Renal cortical epithelial cell (primary cell): ENCODE data around the gene KCNQ1. TPM values are rescaled to one million over a fixed set of nuclear protein-coding genes. Genes with fewer than 3 reads are reported as not detected.
"Not testable (repeated sequence)": the region's sequence is repeated elsewhere in the genome, so short reads cannot be mapped to it uniquely, and the experiment has no call there.

Experiments
- DNase-seq: peaks from one replicate; pipeline ENCODE4 v3.0.0-alpha.2; 2011; ENCODE audit warnings: low read depth
- total RNA-seq: library from RNA; depleted of rRNA; stranded (reverse); fragments of >200 nt; gene quantifications from 2 replicates; pipeline ENCODE4 v1.2.3, GENCODE V29; 2014

Gene KCNQ1
- total RNA-seq, 1 donor from 2014 or later = 1.1 TPM

GRCh38 chr11:2474059-2474901 lies 29.5 kb downstream of the KCNQ1 start:
- no peak for DNase-seq

GRCh38 chr11:2475136-2475918 lies 30.5 kb downstream of the KCNQ1 start:
- no peak for DNase-seq

GRCh38 chr11:2477254-2477653 lies 32.4 kb downstream of the KCNQ1 start:
- no peak for DNase-seq

DNA sequence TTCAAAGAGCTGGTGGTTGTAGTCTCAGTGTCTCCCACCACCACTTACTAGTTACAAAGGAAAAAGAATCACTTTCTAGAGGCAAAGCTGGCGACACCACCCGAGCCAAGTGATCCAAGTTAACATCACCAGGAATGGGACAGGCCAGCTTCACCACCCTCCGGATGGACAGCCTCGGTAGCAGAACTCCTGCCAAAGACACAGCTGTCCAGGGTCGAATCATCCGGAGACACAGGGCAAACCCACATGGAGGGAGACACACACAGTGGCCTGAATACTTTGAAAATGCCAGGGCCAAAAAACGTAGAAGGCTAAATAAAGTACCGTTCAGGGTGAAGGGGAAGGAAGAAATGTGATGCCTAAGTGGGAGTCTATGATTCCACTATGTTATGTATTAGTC lies 33.1 kb downstream of the KCNQ1 start:
- no peak for DNase-seq

DNA sequence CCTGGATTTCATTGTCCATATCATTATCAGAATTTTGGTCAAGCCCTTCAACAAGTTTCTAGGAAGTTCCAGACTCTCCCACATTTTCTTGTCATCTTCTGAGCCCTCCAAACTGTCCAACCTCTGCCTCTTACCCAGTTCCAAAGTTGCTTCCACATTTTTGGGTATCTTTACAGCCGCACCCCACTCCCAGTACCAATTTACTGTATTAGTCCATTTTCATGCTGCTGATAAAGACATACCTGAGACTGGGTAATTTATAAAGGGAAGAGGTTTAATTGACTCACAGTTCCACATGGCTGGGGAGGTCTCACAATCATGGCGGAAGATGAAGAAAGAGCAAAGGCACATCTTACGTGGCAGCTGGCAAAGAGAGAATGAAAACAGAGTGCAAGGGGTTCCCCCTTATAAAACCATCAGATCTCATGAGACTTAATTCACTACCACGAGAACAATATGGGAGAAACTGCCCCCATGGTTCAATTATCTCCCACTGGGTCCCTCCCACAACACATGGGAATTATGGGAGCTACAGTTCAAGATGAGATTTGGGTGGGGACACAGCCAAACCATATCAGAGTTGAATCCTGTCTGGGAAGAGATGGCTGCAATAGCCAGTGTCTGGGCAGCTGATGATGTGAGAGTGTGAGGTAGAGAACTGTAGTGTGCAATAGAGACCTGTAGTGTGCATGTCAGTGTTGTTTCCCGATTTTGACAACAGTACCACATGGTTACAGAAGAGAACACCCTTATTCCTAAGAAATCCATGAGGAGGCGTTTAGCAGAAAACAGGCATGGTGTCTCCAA lies 35.5 kb downstream of the KCNQ1 start:
- not testable (repeated sequence) for DNase-seq

GRCh38 chr11:2480874-2481220 lies 36.0 kb downstream of the KCNQ1 start:
- no peak for DNase-seq

DNA sequence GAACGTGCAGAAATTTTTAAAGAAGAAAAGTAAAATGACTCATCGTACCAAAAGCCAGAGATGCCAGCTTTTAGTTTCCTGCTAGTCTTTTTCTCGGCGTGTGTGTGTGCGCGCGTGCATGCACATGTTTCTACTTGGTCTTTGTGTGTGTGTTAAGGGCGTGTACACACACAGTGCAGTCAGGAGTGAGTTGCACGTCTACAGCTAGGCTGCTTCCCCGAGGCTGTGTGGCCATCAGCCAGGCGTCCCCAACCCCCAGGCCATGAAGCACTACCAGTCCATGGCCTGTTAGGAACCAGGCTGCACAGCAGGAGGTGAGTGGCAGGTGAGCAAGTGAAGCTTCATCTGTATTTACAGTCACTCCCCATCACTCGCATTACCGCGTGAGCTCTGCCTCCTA lies 36.4 kb downstream of the KCNQ1 start:
- DNase-seq = no peak

- DNase-seq = no peak
Measured at GRCh38 chr11:2482204-2482603, 37.4 kb downstream of the KCNQ1 start.

DNA sequence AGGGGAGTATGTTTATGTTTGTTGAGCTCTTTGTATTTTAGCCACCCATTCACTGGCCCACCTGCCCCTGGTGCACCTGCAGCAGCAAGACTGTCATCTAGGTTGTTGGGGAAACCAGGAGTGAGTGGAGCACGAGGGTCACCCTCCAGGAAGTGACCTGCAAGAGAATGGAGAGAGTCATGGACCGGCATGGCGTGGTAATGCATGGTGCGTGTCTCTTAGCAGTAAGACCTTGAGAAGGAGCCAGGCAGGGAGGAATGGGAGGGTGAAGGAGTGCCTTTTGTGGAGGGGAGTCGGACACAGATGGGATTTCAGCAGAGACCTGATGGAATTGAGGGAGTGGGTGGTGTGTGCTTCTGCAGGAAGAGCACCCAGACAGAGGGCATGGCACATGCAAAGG lies 37.9 kb downstream of the KCNQ1 start:
- DNase-seq = no peak

- DNase-seq = no peak
Measured at GRCh38 chr11:2483426-2483825, 38.6 kb downstream of the KCNQ1 start.

DNA sequence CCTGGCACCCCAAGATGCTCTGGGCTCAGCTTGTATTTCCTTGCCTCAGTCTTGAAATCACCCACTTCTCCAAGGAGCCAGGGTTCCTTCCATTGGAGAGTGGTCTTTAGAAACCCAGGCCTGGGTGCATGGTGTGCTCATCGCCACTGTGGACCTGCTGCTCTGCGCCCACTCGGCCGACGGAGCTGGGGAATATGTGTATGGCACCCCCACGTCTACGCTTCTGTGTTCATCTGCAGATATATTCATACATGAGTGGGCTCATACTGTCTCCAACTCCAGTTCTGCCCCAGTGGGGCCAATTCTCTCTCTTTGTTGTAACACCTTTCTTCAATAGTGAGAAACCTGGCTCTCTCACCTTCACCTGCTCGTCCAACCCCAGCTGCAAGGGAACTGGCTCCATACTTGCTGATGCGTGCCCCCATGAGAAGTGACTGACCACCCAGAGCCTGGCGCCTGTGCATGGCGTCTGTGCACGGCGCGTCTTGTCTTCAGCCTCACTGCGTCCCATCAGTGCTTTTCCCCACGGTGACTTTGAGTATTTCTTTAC lies 39.8 kb downstream of the KCNQ1 start:
- DNase-seq = no peak

DNA sequence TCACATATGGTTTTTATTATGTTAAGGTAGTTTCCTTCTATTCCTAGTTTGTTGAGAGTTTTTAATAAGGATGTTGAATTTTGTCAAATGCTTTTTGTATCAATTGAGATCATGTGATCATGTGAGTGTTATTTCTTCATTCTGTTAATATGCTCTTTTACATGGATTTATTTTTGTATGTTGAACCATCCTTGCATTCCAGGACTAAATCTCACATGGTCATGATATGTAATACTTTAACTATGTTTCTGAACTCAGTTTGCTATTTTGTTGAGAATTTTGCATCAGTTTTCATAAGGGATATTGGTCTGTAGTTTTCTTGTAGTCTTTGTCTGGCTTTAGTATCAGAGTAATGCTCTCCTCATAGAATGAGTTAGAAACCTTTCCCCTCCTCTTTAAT lies 43.2 kb downstream of the KCNQ1 start:
- no peak for DNase-seq

- DNase-seq = no peak
Measured at GRCh38 chr11:2489083-2489482, 44.3 kb downstream of the KCNQ1 start.

GRCh38 chr11:2497951-2498350 lies 53.1 kb downstream of the KCNQ1 start:
- not testable (repeated sequence) for DNase-seq

GRCh38 chr11:2498750-2499149 lies 53.9 kb downstream of the KCNQ1 start:
- no peak for DNase-seq

DNA sequence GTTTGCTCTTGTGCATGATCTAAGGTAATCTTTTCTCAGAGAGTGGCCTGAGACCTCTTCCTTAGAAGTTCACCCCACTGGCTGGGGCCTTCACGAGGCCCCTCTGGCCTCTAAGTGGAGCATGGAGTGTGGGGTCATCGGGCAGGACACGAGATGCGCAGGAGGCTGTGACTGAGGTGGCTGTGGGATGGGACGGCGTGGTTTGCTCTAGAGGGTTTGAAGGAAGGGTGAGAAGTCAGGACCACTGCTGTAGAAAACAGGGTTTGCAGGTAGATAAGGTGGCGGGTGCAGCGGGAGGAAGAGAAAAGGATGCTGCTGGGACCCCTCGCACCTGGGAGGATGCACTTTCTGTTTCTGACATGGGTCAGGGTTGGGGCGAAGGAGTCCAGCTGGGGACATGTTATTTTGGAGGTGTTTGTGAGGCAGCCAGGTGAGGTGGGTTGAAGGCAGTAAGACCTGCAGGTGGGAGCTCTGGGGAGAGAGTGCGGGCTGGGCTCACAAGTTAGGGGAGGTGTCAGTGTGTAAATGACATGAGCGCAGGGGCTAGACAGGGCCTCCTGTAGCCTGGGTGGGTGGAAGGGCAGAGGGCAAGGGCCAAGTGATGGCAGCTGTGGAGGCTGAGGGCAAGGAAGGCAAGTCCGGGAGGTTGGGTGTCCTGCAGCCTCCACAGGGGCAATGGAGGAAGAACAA lies 62.5 kb downstream of the KCNQ1 start:
- DNase-seq = no peak

DNA sequence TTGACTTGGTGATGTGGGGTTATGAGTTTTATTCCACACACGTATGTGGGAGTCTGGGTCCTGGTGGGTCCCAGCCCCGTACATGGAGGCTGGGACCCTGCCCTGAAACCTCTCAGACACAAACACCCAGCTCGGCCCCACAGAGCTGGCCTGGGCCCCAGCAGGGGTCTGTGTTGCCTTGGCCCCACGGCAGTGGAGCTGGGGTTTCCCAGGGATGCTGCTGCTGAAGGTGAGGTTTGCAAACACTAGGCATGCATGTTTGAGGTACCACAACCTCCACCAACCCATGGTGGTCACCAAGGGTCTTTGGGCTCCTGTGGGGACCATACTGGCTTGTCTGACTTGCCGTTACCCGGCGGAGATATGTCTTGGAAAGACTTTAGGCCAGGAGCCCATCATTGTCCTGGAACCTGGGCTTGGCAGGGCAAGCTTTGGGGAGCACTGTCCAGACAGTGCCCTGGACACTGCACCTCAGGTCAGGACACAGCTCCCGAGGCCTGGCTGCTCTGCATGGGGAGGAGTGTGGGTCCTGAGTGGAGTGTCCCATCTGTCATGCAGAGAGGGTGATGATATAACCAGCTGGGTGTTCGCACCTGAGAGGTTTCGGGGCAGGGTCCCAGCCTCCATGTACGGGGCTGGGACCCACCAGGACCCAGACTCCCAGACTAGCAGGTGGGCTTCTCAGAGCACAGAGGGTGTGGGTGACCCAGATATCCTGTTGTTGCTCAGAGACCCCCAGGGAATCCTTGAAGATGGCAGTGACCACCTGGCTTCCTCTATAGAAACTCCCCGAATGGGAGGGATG lies 63.3 kb downstream of the KCNQ1 start:
- DNase-seq = no peak

DNA sequence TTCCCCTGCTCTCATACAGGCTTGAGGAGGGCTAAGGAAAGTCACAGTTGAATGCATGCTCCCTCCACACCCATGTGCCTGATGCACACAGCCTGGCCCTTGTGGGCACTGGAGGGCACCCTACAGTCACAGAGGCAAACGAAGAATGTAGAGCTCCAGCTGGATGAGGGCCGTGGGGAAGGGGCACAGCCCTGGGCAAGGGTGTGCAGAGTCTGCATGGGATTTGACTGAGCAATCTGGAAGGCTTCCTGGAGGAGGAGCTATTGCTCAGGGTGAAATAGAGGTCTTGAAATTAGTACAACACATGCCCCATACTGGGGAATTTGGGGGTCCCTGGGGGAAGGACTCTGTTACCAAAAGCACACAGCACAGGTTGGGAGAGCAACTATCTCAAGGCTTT lies 64.0 kb downstream of the KCNQ1 start:
- no peak for DNase-seq

GRCh38 chr11:2509481-2510001 lies 64.7 kb downstream of the KCNQ1 start:
- DNase-seq = no peak

DNA sequence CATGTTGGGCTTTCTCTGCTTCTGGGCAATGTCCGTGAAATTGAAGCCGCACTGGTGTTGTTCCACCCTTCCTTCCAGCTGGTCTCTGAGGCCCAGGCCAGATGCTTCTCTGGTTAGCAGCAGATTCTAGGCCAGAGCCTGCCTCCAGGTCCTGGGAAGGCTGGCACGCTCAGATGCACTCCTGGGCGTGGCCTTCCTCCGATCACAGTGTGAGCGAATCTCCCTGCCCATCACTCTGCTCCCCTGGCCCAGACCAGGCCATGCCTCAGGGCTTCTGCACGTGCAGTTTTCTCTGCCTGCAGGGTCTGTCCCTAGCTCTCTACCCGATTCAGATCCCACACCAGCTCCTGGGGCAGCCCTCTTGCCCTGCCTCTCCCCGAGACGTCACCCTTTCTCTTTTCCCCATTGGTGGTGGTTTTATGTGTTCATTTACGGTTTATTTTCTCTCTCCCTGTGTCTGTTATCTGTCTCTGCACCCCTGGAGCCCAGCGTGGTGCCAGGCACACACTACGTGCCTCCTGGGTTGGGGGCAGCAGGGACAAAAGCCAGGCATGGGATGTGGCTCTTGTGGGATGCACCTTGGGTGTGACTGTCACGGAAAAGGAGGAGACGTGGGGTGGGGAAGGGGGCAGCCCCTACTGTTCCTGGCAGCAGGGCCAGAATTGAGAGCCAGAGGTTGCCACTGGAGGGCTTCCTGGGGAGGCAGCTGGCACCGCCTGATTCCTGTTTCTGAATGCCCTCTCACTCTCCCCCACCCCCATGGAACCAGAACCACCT lies 66.0 kb downstream of the KCNQ1 start:
- no peak for DNase-seq
